HTR-8/SVneo (cell line): ENCODE results near the gene NPDC1.
"Not testable (repeated sequence)": the region's sequence is repeated elsewhere in the genome, so short reads cannot be mapped to it uniquely, and the experiment has no call there.

Experiments used
- DNase-seq: peaks from one replicate; pipeline ENCODE4 v3.0.0; 2011; ENCODE audit warnings: low spot score, mixed read lengths; ENCODE audit not compliant: insufficient read length
- FAIRE-seq: peaks from 2 replicates; lab custom pipeline; 2011; peaks lifted over from hg19 to GRCh38; lab: Jason Lieb, UNC

Gene NPDC1

GRCh38 chr9:137015540-137015930, 30.4 kb downstream of the NPDC1 start:
- DNase-seq (no peak), FAIRE-seq (no peak)

GRCh38 chr9:137014776-137015539, 31.0 kb downstream of the NPDC1 start:
- DNase-seq (no peak), FAIRE-seq (no peak)

DNA sequence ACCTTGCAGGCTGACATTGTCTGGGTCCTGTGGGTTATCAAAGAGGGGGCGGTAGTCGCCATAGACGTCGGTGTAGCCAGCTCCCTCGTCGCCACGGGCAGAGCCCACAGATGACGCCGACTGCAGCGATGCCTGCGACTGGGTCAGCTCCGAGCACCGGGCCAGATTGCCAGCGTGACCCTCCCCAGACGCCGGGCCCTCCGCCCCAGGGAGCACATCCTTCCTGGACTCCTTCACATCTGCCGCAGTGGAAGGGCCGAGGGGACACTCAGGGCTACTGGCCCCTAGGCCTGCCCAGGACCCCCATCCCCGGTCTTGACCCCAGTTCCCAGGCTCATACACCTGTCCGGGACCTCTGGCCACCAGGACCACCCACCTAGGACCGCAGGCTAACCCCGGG, 31.8 kb downstream of the NPDC1 start:
- FAIRE-seq (no peak), DNase-seq (no peak)

DNA sequence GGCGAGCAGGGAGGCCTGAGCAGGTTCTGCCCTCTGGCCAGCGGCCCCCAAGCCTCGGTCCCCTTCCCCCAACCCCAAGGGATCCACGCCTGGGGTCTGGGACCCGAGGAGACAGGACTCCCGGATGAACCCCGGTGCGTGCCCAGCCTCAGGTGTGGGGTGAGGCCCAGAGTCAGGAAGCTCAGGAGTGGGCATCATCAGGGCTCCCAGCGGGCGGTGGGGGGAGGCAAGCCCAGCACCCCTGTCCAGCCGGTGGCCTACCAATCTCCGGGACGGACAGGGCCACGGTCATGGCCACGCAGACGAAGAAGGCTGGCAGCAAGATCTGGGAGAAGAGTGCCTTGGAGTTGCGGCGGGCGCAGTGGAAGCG, 32.4 kb downstream of the NPDC1 start:
- no peak for DNase-seq
- FAIRE-seq, result no peak

DNA sequence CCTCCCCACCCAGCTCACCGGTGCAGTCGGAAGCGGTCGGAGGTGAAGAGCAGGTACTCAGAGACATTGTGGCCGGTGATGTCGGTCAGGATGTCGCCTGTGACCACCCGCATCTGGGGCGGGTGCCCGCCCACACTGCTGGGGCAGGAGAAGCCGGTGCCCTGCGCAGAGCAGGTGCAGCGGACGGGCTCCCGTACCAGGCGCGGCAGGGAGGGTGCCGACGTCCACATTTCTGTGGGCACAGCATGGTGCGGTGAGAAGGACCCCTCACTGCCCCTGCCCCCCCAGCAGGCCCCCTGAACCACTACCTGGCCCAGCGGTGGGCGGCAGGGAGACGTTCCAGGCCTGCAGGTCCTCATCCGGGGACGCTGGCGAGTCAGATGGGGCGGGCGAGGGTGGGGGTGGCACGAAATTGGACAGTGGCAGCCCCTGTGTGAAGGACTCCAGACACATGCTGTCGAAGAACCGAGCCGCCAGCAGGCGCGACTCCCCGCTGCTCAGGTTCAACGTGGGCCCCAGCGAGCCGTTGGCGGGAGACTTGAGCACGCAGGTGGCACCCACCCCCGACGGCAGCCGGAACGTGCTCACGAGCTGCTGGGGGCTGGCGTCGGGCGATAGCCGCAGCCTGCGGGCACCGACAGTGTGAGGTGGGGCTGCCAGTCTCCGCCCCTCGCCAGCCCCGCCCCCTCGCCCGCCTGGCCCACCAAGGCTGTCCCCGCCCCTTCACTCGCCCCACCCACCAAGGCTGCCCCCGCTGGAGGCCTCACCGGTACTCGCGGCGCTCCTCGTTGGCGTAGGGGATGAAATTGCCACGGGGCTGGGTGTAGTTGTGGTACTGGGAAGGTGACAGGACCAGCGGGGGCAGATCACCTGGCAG, 33.0 kb downstream of the NPDC1 start:
- no peak for DNase-seq
- no peak for FAIRE-seq

DNA sequence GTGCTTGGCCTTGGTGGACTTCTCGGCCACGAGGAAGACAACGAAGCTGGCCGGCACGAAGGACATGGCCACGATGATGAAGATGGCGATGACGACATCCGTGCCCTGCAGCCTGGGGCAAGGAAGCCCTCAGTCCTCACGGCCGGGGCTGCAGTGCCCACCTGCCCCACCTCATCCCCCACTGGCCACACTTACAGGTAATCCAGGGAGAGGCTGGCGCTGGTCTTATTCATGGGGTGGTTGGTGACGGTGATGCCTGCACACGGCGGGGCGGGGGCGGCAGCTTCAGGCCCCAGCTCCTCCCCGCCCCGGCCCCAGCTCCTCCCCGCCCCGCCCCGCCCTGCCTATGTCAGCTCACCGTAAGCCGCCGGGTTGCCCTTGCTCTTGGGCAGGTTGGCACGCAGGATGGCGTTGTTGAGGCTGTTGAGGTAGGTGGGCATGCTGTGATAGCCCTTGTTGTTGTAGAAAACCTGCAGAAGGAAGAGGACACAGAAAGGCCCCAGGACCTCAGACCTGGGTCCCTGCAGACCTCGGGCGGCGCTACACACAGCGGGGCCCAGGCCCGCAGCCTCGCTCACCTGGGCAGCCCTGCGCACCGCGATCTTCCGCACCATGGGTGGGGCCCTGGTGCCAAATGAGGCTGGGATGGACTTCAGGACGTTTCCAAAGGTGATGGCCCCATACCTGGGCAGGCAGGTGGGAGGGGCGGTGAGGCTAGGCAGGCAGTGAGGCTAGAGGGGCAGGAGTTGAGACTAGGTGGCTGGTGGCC, 33.9 kb downstream of the NPDC1 start:
- DNase-seq (no peak), FAIRE-seq (no peak)

GRCh38 chr9:137011156-137011555, 34.8 kb downstream of the NPDC1 start:
- FAIRE-seq, result no peak
- DNase-seq, result no peak

GRCh38 chr9:137009938-137010732, 35.8 kb downstream of the NPDC1 start:
- FAIRE-seq, result no peak
- DNase-seq, result no peak

- DNase-seq (no peak), FAIRE-seq (no peak)
Measured at GRCh38 chr9:137009217-137009616, 36.8 kb downstream of the NPDC1 start.

GRCh38 chr9:137008312-137008711, 37.7 kb downstream of the NPDC1 start:
- FAIRE-seq (no peak), DNase-seq (no peak)

DNA sequence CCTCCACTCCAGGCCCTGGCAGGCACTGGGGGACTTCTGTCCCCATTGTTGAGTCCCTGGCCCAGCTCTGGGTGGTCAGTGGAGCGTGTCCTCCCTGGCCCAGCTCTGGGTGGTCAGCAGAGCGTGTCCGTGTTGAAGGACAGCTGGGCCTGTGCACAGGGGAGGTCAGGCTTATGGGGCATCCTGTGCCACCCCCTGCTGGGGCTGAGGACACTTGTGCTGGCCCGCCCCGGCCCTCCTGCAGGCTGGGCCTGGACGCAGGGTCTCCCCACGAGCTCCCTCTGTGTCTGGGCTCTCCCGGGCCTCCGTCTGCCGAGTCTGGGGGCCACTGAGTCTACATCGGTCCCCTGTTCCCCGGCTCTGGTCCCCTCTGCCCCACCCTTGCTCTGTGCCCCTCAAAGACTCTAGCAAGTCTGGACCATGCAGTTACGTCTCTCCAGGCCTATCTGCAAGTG, 38.1 kb downstream of the NPDC1 start:
- FAIRE-seq (no peak), DNase-seq (no peak)

DNA sequence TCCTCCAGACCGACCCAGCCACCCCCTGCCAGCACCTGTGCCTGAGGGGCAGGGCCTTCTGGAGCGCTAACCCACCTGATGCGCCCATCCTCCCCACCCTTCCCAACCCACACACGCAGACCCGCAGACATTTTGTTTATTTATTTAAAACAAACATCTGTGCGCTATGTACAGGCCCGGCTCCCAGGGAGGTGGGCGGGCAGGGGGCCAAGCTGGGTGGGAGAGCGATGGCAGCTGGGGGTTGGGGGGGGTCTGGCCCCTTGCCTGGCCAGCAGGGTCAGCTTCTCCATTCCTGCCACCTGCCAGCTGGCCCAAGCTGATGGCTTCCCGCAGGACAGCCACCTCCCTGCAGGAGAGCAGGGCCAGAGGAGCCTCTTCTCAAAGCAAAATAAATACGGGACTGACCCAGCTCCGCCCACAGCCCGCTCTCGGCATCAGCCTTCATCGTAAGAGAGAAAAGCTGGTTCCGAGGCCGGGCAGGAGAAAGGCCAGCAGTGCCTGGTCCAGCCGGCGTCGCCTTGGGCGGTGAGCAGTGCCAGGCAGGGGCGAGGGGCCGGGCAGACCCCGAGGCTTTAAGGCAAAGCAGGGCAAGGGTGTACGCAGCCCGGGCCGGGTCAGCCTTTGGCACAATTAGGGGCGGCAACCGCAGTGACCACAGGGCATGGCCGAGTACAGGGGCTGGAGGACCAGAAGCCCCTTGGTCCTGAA, 38.7 kb downstream of the NPDC1 start:
- FAIRE-seq, result no peak
- no peak for DNase-seq

- no peak for DNase-seq
- no peak for FAIRE-seq
Measured at GRCh38 chr9:137006116-137007003, 39.6 kb downstream of the NPDC1 start.

DNA sequence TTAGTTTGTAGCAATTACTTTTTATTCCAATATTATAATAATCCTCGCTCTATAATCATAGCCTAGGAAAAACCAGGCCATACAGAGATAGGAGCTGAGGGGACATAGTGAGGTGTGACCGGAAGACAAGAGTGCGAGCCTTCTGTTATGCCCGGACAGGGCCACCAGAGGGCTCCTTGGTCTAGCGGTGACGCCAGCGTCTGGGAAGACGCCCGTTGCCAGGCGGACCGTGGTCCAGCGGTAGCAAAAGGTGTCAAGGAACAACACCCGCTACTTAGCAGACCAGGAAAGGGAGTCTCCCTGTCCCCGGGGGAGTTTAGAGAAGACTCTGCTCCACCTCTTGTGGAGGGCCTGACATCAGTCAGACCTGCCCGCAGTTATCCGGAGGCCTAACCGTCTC, 41.7 kb downstream of the NPDC1 start:
- not testable (repeated sequence) for FAIRE-seq, DNase-seq

DNA sequence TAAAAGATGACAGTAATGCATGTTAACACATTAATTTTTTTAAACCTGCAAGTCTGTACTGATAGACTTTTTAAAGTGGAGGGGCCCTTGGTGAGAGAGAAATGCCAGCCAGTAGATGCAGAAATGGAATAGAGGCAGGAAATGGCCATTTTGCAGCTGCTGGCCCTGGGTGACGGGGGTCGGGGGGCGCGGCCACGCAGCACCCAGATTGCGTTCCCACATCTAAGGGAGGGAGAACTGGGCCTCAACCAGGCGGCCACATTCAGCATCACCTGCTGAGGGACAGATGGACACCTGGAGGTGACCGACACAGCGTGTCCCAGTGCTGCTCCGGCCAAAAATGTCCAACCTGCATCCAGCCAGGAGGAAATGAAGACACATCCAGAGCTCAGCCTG, 43.3 kb downstream of the NPDC1 start:
- DNase-seq (no peak), FAIRE-seq (no peak)

DNA sequence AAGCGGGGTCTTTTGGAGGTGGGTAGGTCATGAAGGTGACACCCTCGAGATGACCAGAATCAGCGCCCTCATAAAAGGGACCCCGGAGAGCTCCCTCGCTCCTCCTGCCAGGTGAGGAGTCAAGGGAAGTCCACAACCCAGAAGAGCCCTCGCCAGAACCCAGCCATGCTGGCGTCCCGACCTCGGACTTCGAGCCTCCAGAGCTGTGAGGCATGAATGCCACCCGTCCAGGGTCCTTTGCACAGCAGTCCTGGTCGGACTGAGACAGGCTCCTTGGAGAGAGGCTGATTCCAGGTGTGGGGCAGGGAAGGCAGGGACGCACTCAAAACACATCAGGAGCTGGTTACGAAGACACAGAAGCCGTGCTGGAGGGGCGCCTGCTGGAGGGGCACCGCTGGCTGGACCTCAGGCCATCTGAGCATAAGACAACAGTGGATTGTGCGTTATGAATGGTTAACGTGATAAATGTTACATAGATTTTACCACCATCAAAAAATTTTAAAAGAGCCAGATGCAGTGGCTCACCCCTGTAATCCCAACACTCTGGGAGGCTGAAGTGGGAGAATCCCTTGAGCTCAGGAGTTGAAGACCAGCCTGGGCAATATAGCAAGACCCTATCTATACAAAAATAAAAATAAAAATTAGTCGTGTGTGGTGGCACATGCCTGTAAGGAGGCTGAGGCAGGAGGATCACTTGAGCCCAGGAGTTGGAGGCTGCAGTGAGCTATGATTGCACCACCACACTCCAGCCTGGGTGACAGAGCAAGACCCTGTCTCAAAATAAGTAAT, 43.9 kb downstream of the NPDC1 start:
- FAIRE-seq (no peak), DNase-seq (no peak)

- FAIRE-seq (no peak), DNase-seq (no peak)
Measured at GRCh38 chr9:137000177-137000930, 45.6 kb downstream of the NPDC1 start.
